ENCODE results near the gene TMEM183A.
A peak's percentile ranks its signal among the peaks of the same experiment; 100 is the strongest.

Gene TMEM183A

DNA sequence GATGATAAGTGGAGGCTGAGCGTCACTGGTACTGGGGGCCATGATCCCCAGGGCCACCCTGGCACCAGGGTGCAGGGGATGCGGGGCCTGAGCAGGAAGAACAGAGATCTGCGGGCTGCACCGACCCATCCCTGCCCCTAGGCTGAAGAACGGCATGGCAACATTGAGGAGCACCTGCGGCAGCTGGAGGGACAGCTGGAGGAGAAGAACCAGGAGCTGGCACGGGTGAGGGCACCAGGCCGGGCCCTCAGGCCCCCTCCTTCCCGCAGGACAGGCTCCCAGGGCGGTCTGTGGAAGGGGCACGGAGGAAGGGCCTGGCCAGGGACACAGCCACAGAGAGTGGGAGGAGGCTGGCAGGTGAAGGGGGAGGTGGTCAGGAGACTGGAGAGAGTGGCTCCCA is 40.9 kb downstream of the TMEM183A start:
- no peak for FAIRE-seq

DNA sequence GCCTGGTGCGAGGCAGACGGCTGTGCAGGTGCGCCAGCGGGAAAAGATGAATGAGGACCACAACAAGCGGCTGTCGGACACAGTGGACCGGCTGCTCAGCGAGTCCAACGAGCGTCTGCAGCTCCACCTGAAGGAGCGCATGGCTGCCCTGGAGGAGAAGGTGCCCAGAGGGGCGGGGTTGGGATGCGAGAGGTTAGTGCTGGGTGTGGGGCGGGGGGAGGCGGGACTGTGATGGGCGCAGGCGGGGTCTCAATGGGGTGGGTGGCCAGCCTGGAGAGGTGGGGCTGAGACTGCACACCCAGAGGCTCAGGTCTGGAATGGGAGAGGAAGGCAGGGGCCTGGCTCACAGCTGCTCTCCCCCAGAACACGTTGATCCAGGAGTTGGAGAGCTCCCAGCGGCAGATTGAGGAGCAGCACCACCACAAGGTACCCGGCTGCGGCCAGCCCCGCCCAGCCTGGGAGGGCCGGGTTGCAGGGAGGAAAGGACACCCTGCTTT is 41.4 kb downstream of the TMEM183A start:
- no peak for FAIRE-seq

- FAIRE-seq = no peak
These were observed 41.9 kb downstream of the TMEM183A start for GRCh38 chr1:203049077-203049476.

DNA sequence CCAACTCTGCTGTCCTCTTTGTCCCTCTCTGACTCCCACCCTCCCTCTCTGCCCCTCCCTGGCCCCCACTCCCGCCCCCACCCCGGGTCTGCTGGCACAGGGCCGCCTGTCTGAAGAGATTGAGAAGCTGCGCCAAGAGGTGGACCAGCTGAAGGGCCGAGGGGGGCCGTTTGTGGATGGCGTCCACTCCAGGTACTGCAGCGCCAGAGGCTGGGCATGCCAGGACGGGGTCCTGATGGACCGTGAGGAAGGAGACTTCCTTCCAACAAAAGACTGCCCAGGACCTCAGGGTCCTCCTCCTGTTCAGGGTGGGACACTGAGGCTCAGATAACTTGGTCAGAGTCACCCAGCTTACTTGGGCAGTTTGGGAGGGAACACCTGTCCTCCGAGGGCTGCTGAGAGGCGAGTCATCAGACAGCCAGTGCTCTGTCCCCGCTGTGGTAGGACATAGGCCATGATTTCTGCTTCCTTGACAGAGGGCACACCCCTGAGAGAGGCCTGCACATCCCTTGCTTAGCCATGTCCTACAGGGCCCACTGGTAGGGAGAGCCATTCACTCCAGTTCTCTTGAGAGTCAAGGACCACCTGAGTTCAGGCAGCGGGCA is 42.5 kb downstream of the TMEM183A start:
- FAIRE-seq = no peak

- no peak for FAIRE-seq
These were observed 43.7 kb downstream of the TMEM183A start for GRCh38 chr1:203050826-203051225.

DNA sequence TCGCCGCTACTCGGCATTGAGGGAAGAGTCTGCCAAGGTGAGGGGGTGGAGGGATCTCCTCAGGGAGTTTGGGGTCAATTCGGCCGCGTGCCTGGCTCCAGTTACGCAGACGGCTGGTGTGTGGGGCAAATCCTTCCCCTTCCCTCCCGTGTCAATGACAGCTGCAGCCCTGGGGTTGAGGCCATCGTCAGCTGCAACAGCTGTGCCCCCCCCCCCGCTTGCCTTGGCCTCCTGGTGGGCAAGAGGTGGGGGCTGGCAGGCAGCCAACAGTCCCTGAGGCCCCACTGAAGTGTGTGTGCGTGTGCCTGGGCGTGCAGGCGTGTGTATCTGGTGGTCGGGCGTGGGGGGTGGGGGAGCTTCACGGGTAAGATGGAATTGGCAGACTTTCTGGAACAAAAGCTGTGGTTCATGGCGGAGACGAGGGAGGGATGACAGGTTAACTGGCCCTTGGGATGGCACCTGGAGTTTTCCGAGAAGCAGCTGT is 44.7 kb downstream of the TMEM183A start:
- no peak for FAIRE-seq

DNA sequence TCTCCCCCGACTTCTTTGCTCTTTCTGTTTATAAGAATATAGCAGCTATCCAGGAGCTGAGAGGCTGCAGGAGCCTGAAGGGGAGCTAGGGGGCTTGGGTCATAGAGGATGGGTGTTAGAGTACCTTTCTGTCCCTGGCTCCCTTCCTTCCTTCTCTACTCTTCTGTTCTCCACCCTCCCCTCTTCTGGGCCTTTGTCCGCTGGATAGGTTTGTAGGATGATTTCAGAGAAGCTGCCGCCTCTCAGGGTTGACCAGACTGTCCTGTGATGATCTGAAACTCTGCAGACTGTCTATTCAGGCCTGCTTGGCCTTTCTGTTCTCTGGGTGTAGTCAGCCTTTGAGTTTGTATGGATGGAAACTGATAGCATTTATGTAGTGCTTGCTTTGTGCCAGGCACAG is 45.4 kb downstream of the TMEM183A start:
- FAIRE-seq = no peak

DNA sequence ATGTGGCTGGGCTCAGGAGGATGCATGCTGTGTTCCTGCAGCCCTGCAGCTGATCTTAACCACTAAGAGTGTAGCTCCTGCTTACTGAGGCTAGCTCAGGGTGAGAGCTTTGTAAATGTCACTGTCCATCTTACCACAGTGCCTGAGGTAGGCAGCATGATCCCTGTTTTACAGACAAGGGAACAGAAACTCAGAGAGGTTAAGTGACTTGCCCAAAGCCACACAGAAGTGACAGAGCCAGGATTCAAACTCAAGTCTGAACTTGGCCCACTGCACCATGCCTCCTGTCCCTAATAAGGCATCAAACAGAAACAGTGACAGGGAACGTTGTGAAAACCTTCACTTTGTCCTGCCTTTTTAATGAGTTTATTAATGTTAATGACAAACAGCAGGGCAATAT is 47.0 kb downstream of the TMEM183A start:
- no peak for FAIRE-seq

GRCh38 chr1:203054642-203055041 is 47.5 kb downstream of the TMEM183A start:
- FAIRE-seq = no peak

DNA sequence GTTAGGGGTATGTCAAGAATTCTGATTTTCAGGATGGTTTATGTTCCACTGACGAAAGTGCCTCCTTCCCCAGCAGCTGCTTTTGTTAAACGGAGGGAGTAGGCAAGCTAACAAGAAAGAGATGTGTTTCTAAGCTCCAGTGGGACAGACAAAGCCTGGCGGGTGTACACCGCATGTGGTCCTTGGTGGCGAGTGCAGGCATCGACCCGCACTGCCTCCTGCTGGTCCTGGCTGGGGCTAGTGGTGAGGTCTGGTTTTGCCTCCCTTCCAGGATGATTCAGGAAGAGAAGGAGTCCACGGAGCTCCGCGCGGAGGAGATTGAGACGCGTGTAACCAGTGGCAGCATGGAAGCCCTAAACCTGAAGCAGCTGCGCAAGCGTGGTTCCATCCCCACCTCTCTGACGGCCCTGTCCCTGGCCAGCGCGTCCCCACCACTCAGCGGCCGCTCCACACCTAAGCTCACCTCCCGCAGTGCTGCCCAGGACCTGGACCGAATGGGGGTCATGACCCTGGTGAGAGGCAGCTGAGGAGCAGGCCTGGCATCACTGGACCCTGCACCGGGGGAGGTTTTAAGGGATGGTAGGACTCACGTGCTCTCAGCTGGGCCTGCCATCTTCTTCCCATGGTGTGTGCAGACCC is 48.1 kb downstream of the TMEM183A start:
- FAIRE-seq = no peak

- FAIRE-seq = no peak
These were observed 48.8 kb downstream of the TMEM183A start for GRCh38 chr1:203056012-203056411.

GRCh38 chr1:203056516-203056915 is 49.3 kb downstream of the TMEM183A start:
- no peak for FAIRE-seq

- peak; percentile 84 for FAIRE-seq
These were observed 50.9 kb downstream of the TMEM183A start for GRCh38 chr1:203057911-203058675.

- no peak for FAIRE-seq
These were observed 51.4 kb downstream of the TMEM183A start for GRCh38 chr1:203058676-203058935.

GRCh38 chr1:203059485-203059884 is 52.3 kb downstream of the TMEM183A start:
- FAIRE-seq = no peak

DNA sequence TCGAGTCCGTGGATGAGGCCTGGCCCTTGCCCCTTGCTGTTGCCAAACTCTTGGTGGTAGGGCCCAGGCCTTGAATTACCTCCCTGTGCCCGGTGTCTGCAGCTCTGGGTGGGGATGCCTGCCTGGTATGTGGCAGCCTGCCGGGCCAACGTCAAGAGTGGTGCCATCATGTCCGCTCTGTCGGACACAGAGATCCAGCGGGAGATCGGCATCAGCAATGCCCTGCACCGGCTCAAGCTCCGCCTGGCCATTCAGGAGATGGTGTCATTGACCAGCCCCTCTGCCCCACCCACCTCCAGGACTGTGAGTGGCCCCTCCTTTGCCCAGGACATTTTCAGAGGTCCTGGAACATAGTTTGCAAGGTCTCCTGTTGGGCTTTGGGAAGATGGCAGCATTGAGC is 52.9 kb downstream of the TMEM183A start:
- FAIRE-seq = no peak

- no peak for FAIRE-seq
These were observed 56.1 kb downstream of the TMEM183A start for GRCh38 chr1:203063287-203063686.

DNA sequence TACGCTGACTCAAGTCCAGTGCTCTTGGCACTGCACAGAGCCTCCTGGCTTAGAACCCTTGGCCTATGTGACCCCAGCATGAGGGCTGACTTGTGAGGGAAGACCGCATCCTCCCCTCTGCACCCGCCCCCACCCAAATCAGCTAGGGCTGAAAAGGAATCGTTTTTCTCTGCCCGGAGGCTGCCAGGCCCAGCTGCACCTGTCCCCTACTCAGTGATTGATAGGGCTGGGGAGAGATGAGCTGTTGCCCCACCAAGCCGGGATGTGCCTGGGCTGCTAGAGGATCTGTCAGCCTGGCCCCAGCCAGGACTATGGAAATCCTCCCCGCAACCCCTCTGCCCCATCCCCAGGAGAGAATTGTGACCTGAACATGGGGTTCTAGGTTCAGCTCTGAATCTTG is 58.0 kb downstream of the TMEM183A start:
- FAIRE-seq = no peak

DNA sequence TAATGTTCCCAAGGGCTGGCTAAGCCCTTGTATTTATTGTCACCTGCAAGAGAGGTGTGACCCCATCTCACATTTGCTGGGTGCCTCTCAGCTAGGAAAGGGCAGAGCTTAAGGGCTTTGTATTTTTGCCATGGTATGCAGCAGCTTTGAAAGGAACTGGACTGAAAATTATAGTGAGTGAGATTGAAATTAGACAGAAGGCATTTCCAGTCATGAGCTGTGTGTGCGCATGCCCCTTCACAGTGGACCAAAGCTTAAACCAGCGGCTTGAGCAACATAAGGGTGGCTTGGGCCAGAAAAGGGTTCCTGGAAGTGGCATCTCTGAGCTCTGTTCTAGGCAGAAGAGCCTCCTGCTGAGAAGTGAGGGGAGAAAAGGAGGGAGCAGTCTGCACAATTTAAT is 58.8 kb downstream of the TMEM183A start:
- FAIRE-seq = no peak

DNA sequence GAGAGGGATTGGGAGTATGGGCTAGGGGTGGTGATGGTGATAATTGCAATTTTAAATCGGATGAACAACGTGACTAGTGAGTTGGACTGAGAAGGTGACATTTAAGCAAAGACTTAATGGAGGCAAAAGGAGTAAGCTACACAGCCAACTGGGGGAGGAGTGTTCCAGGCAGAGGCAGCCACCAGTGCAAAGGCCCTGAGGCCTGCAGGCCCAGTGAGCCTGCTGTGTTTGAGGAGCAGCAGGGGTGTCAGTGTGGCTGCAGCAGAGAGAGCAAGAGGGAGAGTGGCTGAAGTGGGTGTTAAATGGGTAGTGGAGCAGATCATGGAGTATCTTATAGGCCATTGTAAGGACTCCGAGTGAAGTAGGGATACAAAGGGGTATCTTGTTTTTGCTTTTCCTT is 59.8 kb downstream of the TMEM183A start:
- FAIRE-seq = no peak

DNA sequence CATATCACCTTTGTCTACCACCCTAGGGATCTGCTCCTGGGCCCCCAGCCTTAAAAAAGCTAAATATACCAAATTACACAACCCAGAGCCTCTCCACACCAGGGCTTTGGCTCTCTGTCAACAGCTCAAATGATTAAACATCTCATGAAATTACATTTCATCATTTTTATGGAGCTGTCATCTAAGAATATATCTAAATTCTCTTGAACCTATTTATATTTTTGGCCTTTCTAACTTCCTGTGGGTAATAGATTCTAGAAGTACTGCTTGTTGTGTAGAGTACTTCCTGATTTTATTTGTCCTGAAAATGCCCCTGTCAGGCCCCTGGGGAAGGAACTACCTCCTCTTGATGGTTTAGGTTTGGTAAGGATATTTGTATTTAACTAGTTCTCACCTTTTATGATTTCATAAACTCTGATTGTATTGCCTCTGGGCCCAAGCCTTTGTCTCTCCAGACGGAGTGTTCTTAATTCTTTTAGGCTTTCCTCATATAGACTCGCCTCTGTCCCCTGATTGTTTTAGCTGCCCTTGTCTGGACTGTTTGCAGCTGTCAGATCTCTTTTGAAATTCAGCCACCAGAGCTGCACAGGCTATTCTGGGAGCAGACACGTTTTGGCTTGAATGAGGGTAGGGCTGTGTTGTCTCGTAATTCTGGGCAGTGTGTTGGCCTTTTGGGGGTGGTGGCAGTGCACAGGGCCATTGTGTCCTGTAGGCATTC is 62.0 kb downstream of the TMEM183A start:
- FAIRE-seq = peak; percentile 33

- no peak for FAIRE-seq
These were observed 64.9 kb downstream of the TMEM183A start for GRCh38 chr1:203072002-203072602.

DNA sequence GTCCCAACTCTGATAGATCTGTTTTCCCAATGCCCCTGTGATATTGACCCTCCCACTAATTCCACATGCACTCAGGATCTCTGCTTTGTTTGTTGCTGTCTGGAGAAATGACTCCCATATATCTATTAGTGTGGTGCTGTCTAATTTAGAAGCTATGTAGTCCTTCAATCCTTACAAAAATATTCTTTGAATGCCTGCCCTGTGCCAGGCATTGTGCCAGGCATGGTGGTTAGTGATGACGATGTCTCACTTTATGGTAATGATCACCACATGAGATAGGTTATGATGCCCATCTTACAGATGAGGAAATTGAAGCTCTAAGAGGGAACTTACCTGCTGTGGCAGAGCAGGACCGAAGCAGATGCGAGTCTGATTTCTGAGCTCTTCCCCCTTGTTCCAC is 65.7 kb downstream of the TMEM183A start:
- FAIRE-seq = no peak
